GM12878 (cell line): ENCODE data around the gene PHKA1.

ENCODE experiments used
- CREM ChIP-seq: IDR thresholded peaks from 2 replicates; pipeline ENCODE4 v1.6.1; 2014; ENCODE audit warnings: antibody characterized with exemption, low read depth
- TF ChIP-seq, protein P1 (sequence below): fragments of 450-650 bp; IDR thresholded peaks from 2 replicates; pipeline ENCODE4 v1.6.1; 2016; ENCODE audit warnings: mild to moderate bottlenecking, moderate library complexity, borderline replicate concordance
- TF ChIP-seq, protein P2 (sequence below), 3 experiments: IDR thresholded peaks in 2 of 3; conservative IDR thresholded peaks in 1 of 3; 2 replicates each; pipeline ENCODE4 v1.5.1; 2011; ENCODE audit warnings: low read depth in 3 of 3, low read length in 3 of 3, mild to moderate bottlenecking in 3 of 3, control low read depth in 2 of 3, moderate library complexity in 2 of 3, inconsistent platforms in 1 of 3, mixed read lengths in 1 of 3; ENCODE audit not compliant: control insufficient read depth in 2 of 3, insufficient read depth in 1 of 3; ENCODE audit errors: extremely low read depth in 1 of 3

DNA sequence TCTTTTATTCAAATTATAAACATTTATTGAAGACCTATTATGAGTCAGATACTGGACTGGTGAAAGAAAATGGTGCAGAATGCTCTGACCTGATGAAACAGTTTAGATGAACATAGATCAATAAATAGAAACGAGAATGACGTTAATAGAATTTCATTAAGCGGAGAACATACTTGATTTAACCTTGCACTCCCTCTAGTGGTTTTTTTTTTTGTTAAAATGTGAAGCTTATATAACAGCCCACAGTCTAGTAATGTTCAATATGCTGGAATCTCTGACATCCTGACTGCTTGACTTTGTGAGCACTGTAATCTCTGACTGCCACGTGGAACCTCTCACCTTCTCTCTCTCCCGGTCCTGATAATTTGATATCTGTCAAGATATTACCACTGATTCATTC lies 173.8 kb downstream of the PHKA1 start:
- TF ChIP-seq, protein P1, sequence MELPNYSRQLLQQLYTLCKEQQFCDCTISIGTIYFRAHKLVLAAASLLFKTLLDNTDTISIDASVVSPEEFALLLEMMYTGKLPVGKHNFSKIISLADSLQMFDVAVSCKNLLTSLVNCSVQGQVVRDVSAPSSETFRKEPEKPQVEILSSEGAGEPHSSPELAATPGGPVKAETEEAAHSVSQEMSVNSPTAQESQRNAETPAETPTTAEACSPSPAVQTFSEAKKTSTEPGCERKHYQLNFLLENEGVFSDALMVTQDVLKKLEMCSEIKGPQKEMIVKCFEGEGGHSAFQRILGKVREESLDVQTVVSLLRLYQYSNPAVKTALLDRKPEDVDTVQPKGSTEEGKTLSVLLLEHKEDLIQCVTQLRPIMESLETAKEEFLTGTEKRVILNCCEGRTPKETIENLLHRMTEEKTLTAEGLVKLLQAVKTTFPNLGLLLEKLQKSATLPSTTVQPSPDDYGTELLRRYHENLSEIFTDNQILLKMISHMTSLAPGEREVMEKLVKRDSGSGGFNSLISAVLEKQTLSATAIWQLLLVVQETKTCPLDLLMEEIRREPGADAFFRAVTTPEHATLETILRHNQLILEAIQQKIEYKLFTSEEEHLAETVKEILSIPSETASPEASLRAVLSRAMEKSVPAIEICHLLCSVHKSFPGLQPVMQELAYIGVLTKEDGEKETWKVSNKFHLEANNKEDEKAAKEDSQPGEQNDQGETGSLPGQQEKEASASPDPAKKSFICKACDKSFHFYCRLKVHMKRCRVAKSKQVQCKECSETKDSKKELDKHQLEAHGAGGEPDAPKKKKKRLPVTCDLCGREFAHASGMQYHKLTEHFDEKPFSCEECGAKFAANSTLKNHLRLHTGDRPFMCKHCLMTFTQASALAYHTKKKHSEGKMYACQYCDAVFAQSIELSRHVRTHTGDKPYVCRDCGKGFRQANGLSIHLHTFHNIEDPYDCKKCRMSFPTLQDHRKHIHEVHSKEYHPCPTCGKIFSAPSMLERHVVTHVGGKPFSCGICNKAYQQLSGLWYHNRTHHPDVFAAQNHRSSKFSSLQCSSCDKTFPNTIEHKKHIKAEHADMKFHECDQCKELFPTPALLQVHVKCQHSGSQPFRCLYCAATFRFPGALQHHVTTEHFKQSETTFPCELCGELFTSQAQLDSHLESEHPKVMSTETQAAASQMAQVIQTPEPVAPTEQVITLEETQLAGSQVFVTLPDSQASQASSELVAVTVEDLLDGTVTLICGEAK, result no peak
- no peak for TF ChIP-seq CREM
- TF ChIP-seq, protein P2, sequence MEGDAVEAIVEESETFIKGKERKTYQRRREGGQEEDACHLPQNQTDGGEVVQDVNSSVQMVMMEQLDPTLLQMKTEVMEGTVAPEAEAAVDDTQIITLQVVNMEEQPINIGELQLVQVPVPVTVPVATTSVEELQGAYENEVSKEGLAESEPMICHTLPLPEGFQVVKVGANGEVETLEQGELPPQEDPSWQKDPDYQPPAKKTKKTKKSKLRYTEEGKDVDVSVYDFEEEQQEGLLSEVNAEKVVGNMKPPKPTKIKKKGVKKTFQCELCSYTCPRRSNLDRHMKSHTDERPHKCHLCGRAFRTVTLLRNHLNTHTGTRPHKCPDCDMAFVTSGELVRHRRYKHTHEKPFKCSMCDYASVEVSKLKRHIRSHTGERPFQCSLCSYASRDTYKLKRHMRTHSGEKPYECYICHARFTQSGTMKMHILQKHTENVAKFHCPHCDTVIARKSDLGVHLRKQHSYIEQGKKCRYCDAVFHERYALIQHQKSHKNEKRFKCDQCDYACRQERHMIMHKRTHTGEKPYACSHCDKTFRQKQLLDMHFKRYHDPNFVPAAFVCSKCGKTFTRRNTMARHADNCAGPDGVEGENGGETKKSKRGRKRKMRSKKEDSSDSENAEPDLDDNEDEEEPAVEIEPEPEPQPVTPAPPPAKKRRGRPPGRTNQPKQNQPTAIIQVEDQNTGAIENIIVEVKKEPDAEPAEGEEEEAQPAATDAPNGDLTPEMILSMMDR (IDR thresholded peaks at IDR 0.05 in 2 of 3, conservative IDR thresholded peaks at IDR 0.05 in 1 of 3; ENCODE audit: control insufficient read depth in 2 of 3, extremely low read depth in 1 of 3, insufficient read depth in 1 of 3, low read depth in 3 of 3, low read length in 3 of 3), result peak in 2 of 3 experiments; percentile 15 to 38; a peak in 1 of 6 replicates
